Immature natural killer cell (primary cell): ENCODE results near the gene PRKN. TPM values are rescaled to one million over a fixed set of nuclear protein-coding genes. Genes with fewer than 3 reads are reported as not detected.

Source experiments
- DNase-seq, 3 donors: peaks; one replicate each; pipeline ENCODE4 v3.0.0; 2022; ENCODE audit warnings: mixed read lengths in 1 of 3
- H3K27ac Mint-ChIP-seq, 6 donors: one replicate each; pipeline ENCODE4 v1.8.0; 2020; ENCODE audit warnings: mixed read lengths in 6 of 6, mild to moderate bottlenecking in 5 of 6, inconsistent platforms in 4 of 6, moderate library complexity in 3 of 6
- H3K27me3 Mint-ChIP-seq, 3 donors: one replicate each; pipeline ENCODE4 v1.8.0; 2020 to 2021; ENCODE audit warnings: low read depth in 3 of 3, mild to moderate bottlenecking in 3 of 3, mixed read lengths in 3 of 3, moderate library complexity in 3 of 3, inconsistent platforms in 1 of 3
- H3K36me3 Mint-ChIP-seq, 3 donors: one replicate each; pipeline ENCODE4 v1.8.0; 2020; ENCODE audit warnings: mixed read lengths in 3 of 3, inconsistent platforms in 2 of 3, mild to moderate bottlenecking in 2 of 3
- H3K4me1 Mint-ChIP-seq, 2 donors: one replicate each; pipeline ENCODE4 v1.8.0; 2020; ENCODE audit warnings: inconsistent platforms in 2 of 2, mild to moderate bottlenecking in 2 of 2, mixed read lengths in 2 of 2, moderate library complexity in 1 of 2
- H3K4me3 Mint-ChIP-seq, 5 donors: one replicate each; pipeline ENCODE4 v1.8.0; 2020; ENCODE audit warnings: mild to moderate bottlenecking in 5 of 5, mixed read lengths in 5 of 5, inconsistent platforms in 3 of 5, moderate library complexity in 3 of 5
- H3K9me3 Mint-ChIP-seq, 6 donors: one replicate each; pipeline ENCODE4 v1.8.0; 2020; ENCODE audit warnings: mild to moderate bottlenecking in 6 of 6, mixed read lengths in 6 of 6, inconsistent platforms in 4 of 6, moderate library complexity in 3 of 6
- polyA plus RNA-seq, 3 donors: library from polyadenylated mRNA; unstranded; fragments of 300-500 nt; fragmentation: Illumina TruSeq; gene quantifications; one replicate each; pipeline ENCODE4 v1.2.3, GENCODE V29; 2021

The PRKN gene
- polyA plus RNA-seq, 3 donors from 2014 or later: 0.37 to 6.4 (median 2.8) TPM

- Mint-ChIP-seq H3K36me3 (no peaks in the 10 kb centered on the region), H3K27ac (no peak overlapping the region), H3K4me1 (no peaks in the 10 kb centered on the region), H3K9me3 (peaks cover 0 to 6% (median 0%) of the 10 kb centered on the region in 6 donors), H3K27me3 (peaks cover 0 to 2% (median 0%) of the 10 kb centered on the region in 3 donors), H3K4me3 (no peak overlapping the region)
- DNase-seq: no peak
These were observed 778.0 kb downstream of the PRKN start for GRCh38 chr6:161949531-161949930.

- Mint-ChIP-seq H3K9me3 (peaks cover 0 to 6% (median 0%) of the 10 kb centered on the region in 6 donors), H3K27ac (no peak overlapping the region), H3K4me3 (no peak overlapping the region), H3K36me3 (no peaks in the 10 kb centered on the region), H3K27me3 (peaks cover 0 to 2% (median 0%) of the 10 kb centered on the region in 3 donors), H3K4me1 (no peaks in the 10 kb centered on the region)
- DNase-seq: no peak
These were observed 779.1 kb downstream of the PRKN start for GRCh38 chr6:161948462-161948861.

GRCh38 chr6:161947371-161947770, 780.2 kb downstream of the PRKN start:
- Mint-ChIP-seq H3K4me1 (no peaks in the 10 kb centered on the region), H3K9me3 (peaks cover 0 to 6% (median 0%) of the 10 kb centered on the region in 6 donors), H3K4me3 (no peak overlapping the region), H3K27ac (no peak overlapping the region), H3K27me3 (peaks cover 0 to 2% (median 0%) of the 10 kb centered on the region in 3 donors), H3K36me3 (no peaks in the 10 kb centered on the region)
- DNase-seq: no peak

- no peak overlapping the region for H3K27ac Mint-ChIP-seq
- H3K4me1 Mint-ChIP-seq: no peaks in the 10 kb centered on the region
- peaks cover 0 to 9% (median 0%) of the 10 kb centered on the region in 6 donors for H3K9me3 Mint-ChIP-seq
- H3K4me3 Mint-ChIP-seq: no peak overlapping the region
- no peak for DNase-seq
- peaks cover 0 to 2% (median 0%) of the 10 kb centered on the region in 3 donors for H3K27me3 Mint-ChIP-seq
- no peaks in the 10 kb centered on the region for H3K36me3 Mint-ChIP-seq
These were observed 781.1 kb downstream of the PRKN start for GRCh38 chr6:161946461-161946860.

- peaks cover 0 to 5% (median 0%) of the 10 kb centered on the region in 6 donors for H3K9me3 Mint-ChIP-seq
- H3K4me1 Mint-ChIP-seq: no peaks in the 10 kb centered on the region
- peaks cover 0 to 2% (median 1%) of the 10 kb centered on the region in 3 donors for H3K27me3 Mint-ChIP-seq
- no peak for DNase-seq
- H3K4me3 Mint-ChIP-seq: no peak overlapping the region
- no peak overlapping the region for H3K27ac Mint-ChIP-seq
- no peaks in the 10 kb centered on the region for H3K36me3 Mint-ChIP-seq
These were observed 784.0 kb downstream of the PRKN start for GRCh38 chr6:161943561-161943960.

- H3K9me3 Mint-ChIP-seq: peaks cover 0 to 5% (median 0%) of the 10 kb centered on the region in 6 donors
- H3K27me3 Mint-ChIP-seq: peaks cover 0 to 2% (median 1%) of the 10 kb centered on the region in 3 donors
- DNase-seq: no peak
- H3K36me3 Mint-ChIP-seq: no peaks in the 10 kb centered on the region
- H3K4me3 Mint-ChIP-seq: no peak overlapping the region
- no peaks in the 10 kb centered on the region for H3K4me1 Mint-ChIP-seq
- H3K27ac Mint-ChIP-seq: no peak overlapping the region
These were observed 786.0 kb downstream of the PRKN start for GRCh38 chr6:161941565-161941964.

- Mint-ChIP-seq H3K4me3 (no peak overlapping the region), H3K36me3 (no peaks in the 10 kb centered on the region), H3K4me1 (no peaks in the 10 kb centered on the region), H3K27ac (no peak overlapping the region), H3K27me3 (peaks cover 0 to 2% (median 1%) of the 10 kb centered on the region in 3 donors), H3K9me3 (peaks cover 0 to 6% (median 0%) of the 10 kb centered on the region in 6 donors)
- DNase-seq: no peak
These were observed 787.0 kb downstream of the PRKN start for GRCh38 chr6:161940519-161940918.

- Mint-ChIP-seq H3K4me1 (no peaks in the 10 kb centered on the region), H3K27me3 (peaks cover 0 to 2% (median 0%) of the 10 kb centered on the region in 3 donors), H3K4me3 (no peak overlapping the region), H3K36me3 (no peaks in the 10 kb centered on the region), H3K9me3 (peaks cover 0 to 2% (median 0%) of the 10 kb centered on the region in 6 donors), H3K27ac (no peak overlapping the region)
- no peak for DNase-seq
These were observed 801.2 kb downstream of the PRKN start for GRCh38 chr6:161926324-161926723.

- Mint-ChIP-seq H3K27me3 (peaks cover 0 to 2% (median 0%) of the 10 kb centered on the region in 3 donors), H3K36me3 (no peaks in the 10 kb centered on the region), H3K27ac (no peak overlapping the region), H3K4me1 (no peaks in the 10 kb centered on the region), H3K4me3 (no peak overlapping the region), H3K9me3 (peaks cover 0 to 2% (median 0%) of the 10 kb centered on the region in 6 donors)
- DNase-seq: no peak
These were observed 803.0 kb downstream of the PRKN start for GRCh38 chr6:161924516-161925116.

- DNase-seq: no peak
- H3K27me3 Mint-ChIP-seq: peaks cover 0 to 2% (median 0%) of the 10 kb centered on the region in 3 donors
- H3K4me1 Mint-ChIP-seq: no peaks in the 10 kb centered on the region
- no peaks in the 10 kb centered on the region for H3K36me3 Mint-ChIP-seq
- no peaks in the 10 kb centered on the region for H3K9me3 Mint-ChIP-seq
- no peak overlapping the region for H3K27ac Mint-ChIP-seq
- no peak overlapping the region for H3K4me3 Mint-ChIP-seq
These were observed 804.9 kb downstream of the PRKN start for GRCh38 chr6:161922631-161923119.

- H3K36me3 Mint-ChIP-seq: no peaks in the 10 kb centered on the region
- DNase-seq: no peak
- H3K9me3 Mint-ChIP-seq: no peaks in the 10 kb centered on the region
- no peak overlapping the region for H3K4me3 Mint-ChIP-seq
- H3K27me3 Mint-ChIP-seq: peaks cover 0 to 2% (median 0%) of the 10 kb centered on the region in 3 donors
- H3K27ac Mint-ChIP-seq: no peak overlapping the region
- no peaks in the 10 kb centered on the region for H3K4me1 Mint-ChIP-seq
These were observed 805.8 kb downstream of the PRKN start for GRCh38 chr6:161921602-161922395.

- Mint-ChIP-seq H3K36me3 (no peaks in the 10 kb centered on the region), H3K27me3 (peaks cover 0 to 2% (median 0%) of the 10 kb centered on the region in 3 donors), H3K27ac (no peak overlapping the region), H3K4me1 (no peaks in the 10 kb centered on the region), H3K4me3 (no peak overlapping the region), H3K9me3 (no peaks in the 10 kb centered on the region)
- DNase-seq: no peak
These were observed 807.9 kb downstream of the PRKN start for GRCh38 chr6:161919691-161920090.

- Mint-ChIP-seq H3K4me1 (no peaks in the 10 kb centered on the region), H3K9me3 (no peaks in the 10 kb centered on the region), H3K4me3 (no peak overlapping the region), H3K36me3 (no peaks in the 10 kb centered on the region), H3K27me3 (no peaks in the 10 kb centered on the region), H3K27ac (no peak overlapping the region)
- DNase-seq: no peak
These were observed 808.8 kb downstream of the PRKN start for GRCh38 chr6:161918628-161919205.

- no peak overlapping the region for H3K4me3 Mint-ChIP-seq
- H3K36me3 Mint-ChIP-seq: no peaks in the 10 kb centered on the region
- DNase-seq: no peak
- H3K9me3 Mint-ChIP-seq: no peaks in the 10 kb centered on the region
- no peaks in the 10 kb centered on the region for H3K27me3 Mint-ChIP-seq
- H3K27ac Mint-ChIP-seq: no peak overlapping the region
- no peaks in the 10 kb centered on the region for H3K4me1 Mint-ChIP-seq
These were observed 809.4 kb downstream of the PRKN start for GRCh38 chr6:161918109-161918531.
